ENCODE data around the gene ERC2.
"Not testable (repeated sequence)": the region's sequence is repeated elsewhere in the genome, so short reads cannot be mapped to it uniquely, and the experiment has no call there.

Gene ERC2

GRCh38 chr3:56122911-56123310, 345.4 kb downstream of the ERC2 start:
- DNase-seq (ENCODE audit: low read depth) = no peak

GRCh38 chr3:56121716-56122115, 346.6 kb downstream of the ERC2 start:
- DNase-seq (ENCODE audit: low read depth) = no peak

GRCh38 chr3:56119575-56120349, 348.5 kb downstream of the ERC2 start:
- peak; percentile 78 for DNase-seq (ENCODE audit: low read depth)

DNA sequence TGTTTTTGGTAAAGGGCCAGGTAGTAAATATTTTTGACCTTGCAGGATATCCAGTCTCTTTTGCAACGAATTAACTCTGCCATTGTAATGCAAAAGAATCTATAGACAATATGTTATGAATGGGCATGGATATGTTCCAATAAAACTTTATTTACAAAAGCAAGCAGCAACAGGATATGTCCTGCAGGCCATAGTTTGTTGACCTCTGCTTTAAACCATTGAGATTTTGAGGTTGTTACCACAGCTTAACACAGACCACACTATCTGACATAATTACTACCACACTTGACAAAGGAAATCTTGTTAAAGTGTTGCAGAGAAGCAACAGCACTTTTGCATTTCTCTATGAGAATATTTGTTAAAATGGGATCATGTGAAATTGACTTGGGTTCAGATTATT, 349.3 kb downstream of the ERC2 start:
- DNase-seq (ENCODE audit: low read depth) = no peak

GRCh38 chr3:56115698-56116097, 352.6 kb downstream of the ERC2 start:
- DNase-seq (ENCODE audit: low read depth) = no peak

DNA sequence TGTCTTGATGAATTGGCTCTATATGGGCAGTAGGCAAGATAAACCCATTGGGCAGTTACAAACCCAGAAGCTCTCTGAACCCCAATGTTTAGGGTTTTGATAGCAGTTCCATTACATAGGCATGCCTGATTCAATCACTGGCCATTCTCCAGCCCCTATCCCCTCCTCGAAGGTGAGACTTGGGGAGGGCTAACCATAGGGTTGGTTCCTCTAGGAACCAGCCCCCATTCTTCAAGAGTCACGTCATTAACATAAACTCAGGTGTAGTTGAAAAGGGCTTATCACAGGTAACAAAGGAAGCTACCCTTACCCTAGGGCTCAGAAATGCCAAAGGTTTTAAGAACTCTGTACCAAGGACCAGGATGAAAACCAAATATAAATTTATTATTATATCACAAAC, 353.1 kb downstream of the ERC2 start:
- no peak for DNase-seq (ENCODE audit: low read depth)

DNA sequence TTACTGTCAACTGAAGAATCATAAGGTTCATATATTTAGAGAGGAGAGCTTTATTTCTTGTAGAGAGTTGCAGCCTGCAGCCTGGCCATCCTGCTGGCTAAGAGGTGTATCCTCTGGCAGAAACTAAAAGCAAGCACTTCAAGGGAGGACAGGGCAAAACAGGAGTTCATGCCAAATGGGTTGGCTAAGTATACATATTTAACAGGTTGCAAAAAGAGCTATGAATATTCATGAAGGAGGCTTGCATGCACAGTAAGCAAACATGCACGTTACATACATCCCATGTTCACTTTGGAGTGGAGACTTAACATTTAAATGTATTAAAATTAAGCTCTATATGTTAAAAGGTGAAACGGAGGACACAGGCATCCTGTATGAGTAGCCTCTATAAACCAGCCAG, 354.4 kb downstream of the ERC2 start:
- no peak for DNase-seq (ENCODE audit: low read depth)

GRCh38 chr3:56113231-56113630, 355.0 kb downstream of the ERC2 start:
- no peak for DNase-seq (ENCODE audit: low read depth)

GRCh38 chr3:56111606-56112304, 356.5 kb downstream of the ERC2 start:
- DNase-seq (ENCODE audit: low read depth) = peak; percentile 67

GRCh38 chr3:56110886-56111285, 357.4 kb downstream of the ERC2 start:
- no peak for DNase-seq (ENCODE audit: low read depth)

DNA sequence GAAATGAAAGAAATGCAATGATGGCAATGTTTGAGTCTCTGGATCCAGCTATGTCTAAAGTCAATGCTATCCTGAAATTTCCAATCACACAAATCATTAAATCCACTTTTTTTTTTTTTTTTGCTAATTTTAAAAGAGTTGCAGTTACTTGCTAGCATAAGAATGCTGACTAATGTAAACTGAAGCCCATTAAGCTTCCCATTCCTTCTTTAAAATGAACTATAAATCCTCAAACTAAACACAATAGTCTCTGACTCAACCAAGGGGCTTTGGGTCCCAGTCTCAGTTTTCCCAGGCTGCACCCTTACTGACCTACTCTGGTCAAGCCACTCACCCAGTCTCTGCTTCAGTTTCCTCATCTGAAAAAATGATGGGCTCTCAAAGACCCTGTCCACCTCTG, 361.1 kb downstream of the ERC2 start:
- DNase-seq (ENCODE audit: low read depth) = no peak

- DNase-seq (ENCODE audit: low read depth) = no peak
Measured at GRCh38 chr3:56102032-56102431, 366.2 kb downstream of the ERC2 start.

DNA sequence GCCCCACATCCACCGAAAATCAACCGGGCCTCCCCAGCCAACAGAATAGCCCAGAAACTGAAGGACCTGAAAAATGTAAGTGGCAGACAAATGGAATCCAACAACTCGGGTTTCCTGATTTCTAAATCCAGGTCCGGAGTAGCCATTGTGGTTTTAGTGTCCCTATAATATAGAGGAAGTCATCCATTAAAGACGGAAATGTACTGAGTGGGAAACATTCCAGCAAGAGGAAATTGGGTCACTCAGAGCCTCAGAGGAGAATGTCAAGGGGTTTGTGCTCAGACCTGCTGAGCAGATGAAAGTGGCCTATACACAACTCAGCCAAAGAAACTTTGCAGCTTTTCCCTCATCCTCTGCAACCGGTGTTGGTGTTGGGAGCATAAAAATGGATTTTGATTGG, 366.7 kb downstream of the ERC2 start:
- no peak for DNase-seq (ENCODE audit: low read depth)

- DNase-seq (ENCODE audit: low read depth) = no peak
Measured at GRCh38 chr3:56096999-56097398, 371.3 kb downstream of the ERC2 start.

DNA sequence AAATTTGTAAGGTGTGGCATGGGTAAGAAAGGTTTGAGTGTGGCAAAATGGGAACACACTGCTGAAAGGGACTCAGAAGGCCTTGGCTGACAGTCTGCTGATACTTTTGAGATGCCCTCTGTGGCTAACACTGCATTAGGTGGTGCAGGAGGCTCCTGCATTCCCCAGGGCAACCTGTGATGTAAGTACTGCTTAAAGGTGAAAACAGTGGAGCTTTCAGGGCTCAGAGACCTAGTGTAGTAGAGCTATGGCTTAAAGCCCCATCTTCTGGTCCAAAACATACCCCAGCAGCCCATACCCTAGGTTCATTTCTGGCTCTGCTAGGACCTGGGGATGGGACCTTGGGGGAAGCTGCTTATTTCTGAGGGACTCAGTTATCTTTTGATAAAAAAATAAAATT, 374.1 kb downstream of the ERC2 start:
- no peak for DNase-seq (ENCODE audit: low read depth)

GRCh38 chr3:56089739-56090138, 378.5 kb downstream of the ERC2 start:
- DNase-seq (ENCODE audit: low read depth) = no peak

DNA sequence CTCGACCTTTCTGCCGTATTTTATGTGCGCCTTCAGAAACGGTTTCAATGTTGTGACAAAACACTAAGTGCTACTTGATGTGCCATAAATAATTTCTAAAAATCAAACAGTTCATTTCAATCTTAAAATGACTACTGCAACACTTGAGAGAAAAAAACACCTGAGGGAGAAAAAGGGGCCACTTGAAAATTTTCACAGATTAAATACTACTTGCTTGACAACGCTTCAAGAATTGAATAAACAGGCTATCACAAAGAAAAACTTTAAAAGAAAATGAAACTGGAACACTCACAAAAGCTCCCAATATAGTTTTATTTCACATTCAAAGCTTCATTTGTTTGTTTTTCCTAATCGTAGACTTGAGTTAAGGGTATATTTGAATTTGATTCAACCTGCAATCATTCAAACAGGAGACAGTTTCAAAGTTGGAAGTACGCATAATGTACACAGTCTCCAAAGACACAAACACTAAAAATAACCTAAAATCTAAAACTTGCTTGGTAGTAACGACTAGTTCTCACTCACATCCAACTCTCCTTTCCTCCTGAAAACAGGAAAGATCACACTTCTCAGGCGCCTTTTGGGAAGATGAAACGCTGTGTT, 380.7 kb downstream of the ERC2 start:
- DNase-seq (ENCODE audit: low read depth) = no peak

DNA sequence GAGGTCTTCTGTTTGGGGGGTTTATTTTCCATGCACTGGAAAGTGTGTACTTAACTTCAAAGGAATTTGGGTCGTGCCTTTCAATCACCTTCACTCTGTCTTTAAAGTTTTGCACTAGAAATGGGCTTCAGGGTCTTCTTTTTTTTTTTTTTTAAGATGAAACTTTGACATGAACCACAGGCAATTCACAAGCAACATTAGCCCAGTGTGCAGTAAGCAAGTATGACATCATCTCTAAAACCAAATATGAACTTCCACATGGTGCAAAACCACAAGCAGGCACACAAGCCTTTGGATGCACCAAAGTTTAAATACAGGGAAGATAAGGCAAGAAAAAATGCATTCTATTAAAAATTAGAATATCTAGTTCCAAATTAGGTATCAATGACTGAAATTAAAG, 381.9 kb downstream of the ERC2 start:
- peak; percentile 20 for DNase-seq (ENCODE audit: low read depth)

DNA sequence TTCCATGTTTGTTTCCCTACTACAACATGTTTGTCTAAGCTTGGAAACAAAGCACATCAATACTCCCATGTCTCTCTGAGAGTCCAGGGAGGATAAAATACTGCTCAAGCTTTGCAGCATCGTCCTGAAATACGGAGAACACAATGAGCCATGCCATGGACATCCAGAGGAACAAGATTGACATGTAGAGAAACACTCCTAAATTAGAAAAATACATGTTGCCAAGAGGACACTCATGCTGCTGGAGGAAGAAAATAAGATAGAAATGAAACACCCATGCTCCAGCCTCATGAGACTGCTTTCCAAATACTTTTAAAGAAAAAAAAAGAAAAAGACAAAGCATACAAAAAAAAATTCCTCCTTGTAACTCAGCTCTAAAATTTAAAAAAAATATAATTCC, 387.0 kb downstream of the ERC2 start:
- no peak for DNase-seq (ENCODE audit: low read depth)

DNA sequence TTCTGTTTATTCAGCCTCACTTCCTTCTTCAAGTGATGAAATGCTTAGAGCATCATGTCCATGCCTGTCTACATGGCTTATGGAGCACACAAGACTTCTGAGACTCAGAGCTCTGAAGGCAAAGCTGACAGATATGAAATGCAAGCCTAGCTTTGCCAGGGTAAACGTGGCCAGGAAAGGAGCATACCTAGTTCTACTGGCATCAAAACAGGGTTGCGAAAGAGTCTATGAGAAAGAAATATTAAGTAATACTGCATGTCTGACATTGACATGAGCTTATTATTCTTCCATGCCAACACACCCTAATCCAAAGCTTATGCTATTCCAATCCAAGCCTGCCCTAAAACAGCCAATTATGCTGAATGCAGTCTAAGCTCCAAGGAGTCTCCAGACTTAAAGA, 391.5 kb downstream of the ERC2 start:
- no peak for DNase-seq (ENCODE audit: low read depth)

DNA sequence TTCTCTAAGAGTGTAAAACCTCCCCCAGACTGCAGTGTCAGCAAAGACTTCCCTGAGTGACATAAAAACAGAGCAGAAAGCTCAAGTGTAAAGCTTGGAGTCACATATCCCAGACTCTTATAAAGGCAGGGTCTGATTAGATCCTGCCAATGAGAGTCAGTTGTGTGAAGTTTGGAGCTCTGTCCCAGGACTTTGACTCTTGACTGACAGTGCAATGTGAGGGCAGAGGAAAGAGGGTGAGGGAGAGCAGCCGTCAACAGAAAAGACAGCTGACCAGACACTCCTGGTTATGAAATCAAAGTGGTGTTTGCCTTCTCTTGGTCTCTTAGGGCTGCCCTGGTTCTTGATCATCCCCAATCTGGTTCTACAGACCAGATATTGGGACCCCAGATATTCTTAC, 393.2 kb downstream of the ERC2 start:
- no peak for DNase-seq (ENCODE audit: low read depth)

DNA sequence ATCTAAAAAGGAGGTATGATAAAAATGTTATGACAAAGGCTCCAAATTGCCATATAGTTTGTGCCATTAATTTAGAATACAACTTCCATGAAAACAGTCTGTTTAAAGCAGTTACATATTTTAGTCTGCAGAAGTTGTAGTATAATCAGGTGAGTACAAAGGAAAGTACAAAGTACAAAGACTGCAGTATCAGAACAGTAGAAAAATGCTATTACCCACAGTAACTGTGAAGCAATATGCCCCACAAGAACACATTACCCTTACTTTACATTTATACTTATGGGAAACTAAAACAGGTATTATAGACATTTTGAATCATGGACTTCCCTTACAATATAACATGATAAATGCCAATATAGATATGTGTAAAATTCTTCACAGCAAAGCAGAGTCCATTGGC, 398.5 kb downstream of the ERC2 start:
- no peak for DNase-seq (ENCODE audit: low read depth)

GRCh38 chr3:56066405-56066804, 401.9 kb downstream of the ERC2 start:
- not testable (repeated sequence) for DNase-seq (ENCODE audit: low read depth)
